Mononuclear cell (primary cell): ENCODE measurements around the gene CEBPG. TPM values are rescaled to one million over a fixed set of nuclear protein-coding genes. Genes with fewer than 3 reads are reported as not detected.

Source experiments
- H3K27me3 ChIP-seq: 2 replicates; pipeline ENCODE4 v1.6.0; 2011; ENCODE audit warnings: low read length, control low read depth; ENCODE audit not compliant: insufficient read depth
- H3K4me1 ChIP-seq: 2 replicates; pipeline ENCODE4 v1.5.1; 2011; ENCODE audit warnings: mild to moderate bottlenecking, low read length, control low read depth; ENCODE audit not compliant: insufficient read depth
- H3K4me3 ChIP-seq: 2 replicates; pipeline ENCODE4 v1.5.1; 2011; ENCODE audit warnings: mild to moderate bottlenecking, low read length, moderate library complexity
- H3K9me3 ChIP-seq: 2 replicates; pipeline ENCODE4 v1.5.1; 2011; ENCODE audit warnings: low read depth, mild to moderate bottlenecking, control low read depth, low read length
- total RNA-seq: library from RNA; depleted of rRNA; stranded (reverse); fragments of >200 nt; gene quantifications from one replicate; pipeline ENCODE4 v1.2.3, GENCODE V29; 2012

The CEBPG gene
- 25.3 TPM for total RNA-seq

DNA sequence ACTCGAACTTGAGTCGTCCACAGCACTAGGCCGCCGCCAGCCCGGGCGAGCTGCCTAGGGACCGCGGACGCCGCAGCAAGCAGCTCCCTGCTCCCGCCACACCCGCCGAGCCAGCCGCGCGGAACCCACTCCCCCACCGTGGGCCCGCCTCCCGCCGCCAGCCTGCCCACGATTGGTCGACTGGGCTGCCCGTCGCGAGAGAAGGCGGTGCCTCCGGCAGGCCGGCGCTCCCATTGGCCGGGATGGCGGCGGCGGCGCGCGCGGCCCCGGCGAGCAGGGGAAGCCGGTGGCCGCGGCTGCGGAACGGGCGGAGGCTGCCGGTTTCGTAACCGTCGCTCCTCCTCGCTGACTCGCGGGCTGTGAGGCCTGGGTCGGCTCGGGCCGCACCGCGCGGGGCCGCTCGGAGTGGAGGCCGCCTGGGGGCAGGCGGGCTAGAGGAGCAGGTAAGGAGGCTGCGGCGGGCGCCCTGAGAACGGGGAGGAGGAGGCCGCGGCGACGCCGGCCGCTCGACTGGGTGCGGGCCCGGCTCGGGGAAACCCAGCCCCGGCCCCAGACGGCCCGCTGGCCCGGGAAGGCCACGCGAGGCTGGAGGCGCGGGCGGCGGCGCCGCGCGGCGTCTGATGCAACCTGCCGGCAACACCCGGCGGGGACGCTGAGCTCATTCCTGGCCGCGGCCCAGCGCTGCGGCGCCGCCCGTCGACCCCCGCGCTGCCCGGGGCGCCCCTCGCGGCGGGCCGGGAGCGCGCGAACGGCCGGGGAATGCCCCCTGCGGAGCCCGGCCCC lies at the start of gene CEBPG:
TSS of gene CEBPG (plus strand) at position 257 of the 783 bp plus-strand sequence. CDS start 5,531 bp downstream, outside the sequence.
- Histone ChIP-seq H3K4me1 (peaks cover 46% of the 10 kb centered on the region), H3K9me3 (no peaks in the 10 kb centered on the region), H3K27me3 (no peaks in the 10 kb centered on the region), H3K4me3 (peak within 1 kb of the TSS; percentile 62)

DNA sequence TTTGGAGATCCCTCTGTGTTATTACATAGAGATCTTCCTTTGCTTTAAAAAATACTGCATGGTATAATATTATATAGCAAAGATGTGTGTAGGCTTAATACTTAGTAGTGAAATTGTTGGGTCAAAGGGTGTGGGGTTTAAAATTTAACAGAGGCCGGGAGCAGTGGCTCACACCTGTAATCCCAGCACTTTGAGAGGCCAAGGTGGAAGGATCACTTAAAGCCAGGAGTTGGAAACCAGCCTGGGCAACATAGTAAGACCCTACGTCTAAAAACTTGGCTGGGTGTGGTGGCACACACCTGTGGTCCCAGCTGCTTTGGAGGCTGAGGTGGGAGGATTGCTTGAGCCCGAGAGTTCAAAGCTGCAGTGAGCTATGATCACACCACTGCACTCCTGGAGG lies 48.9 kb upstream of the CEBPG start:
- Histone ChIP-seq H3K4me3 (no peak overlapping the region), H3K4me1 (peaks cover 17% of the 10 kb centered on the region), H3K27me3 (no peaks in the 10 kb centered on the region), H3K9me3 (no peaks in the 10 kb centered on the region)

DNA sequence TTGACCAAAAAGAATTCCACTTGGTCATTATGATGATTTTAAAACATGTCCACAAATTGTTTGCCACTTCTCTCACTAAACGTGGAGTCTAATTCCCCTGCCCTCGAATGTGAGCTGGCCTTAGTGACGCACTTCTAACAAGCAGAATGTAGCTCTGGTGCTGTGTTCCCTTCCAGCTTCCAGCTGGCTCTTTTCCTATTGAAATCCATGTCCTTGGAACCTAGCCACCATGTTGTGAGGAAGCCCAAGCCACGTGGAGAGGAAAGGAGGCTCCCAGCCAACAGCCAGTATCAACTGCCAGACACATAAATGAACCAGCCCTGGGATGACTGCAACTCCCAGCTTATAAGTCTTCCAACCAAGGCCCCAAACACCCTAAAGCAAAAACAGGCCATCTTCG lies 47.6 kb upstream of the CEBPG start:
- Histone ChIP-seq H3K9me3 (no peaks in the 10 kb centered on the region), H3K4me3 (no peak overlapping the region), H3K4me1 (peaks cover 29% of the 10 kb centered on the region), H3K27me3 (no peaks in the 10 kb centered on the region)

DNA sequence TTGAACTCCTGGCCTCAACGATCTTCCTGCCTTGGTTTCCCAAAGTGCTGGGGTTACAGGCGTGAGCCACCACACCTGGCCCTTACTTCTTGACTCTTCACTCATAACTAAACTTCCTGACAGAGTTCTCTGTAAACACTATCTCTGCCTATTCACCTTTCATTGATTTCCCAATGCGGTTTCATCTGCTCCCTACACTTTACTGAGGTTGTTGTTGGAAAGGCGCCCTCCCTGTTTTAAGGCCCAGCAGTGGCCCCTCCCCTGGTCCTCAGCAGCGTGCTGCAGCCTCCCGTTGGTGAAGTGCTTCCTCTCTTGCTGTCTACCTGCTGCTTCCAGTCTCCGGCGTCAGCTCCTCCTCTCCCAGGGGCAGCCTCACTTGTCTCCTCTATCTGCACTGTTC lies 44.4 kb upstream of the CEBPG start:
- Histone ChIP-seq H3K4me1 (peaks cover 57% of the 10 kb centered on the region), H3K4me3 (no peak overlapping the region), H3K9me3 (no peaks in the 10 kb centered on the region), H3K27me3 (no peaks in the 10 kb centered on the region)

DNA sequence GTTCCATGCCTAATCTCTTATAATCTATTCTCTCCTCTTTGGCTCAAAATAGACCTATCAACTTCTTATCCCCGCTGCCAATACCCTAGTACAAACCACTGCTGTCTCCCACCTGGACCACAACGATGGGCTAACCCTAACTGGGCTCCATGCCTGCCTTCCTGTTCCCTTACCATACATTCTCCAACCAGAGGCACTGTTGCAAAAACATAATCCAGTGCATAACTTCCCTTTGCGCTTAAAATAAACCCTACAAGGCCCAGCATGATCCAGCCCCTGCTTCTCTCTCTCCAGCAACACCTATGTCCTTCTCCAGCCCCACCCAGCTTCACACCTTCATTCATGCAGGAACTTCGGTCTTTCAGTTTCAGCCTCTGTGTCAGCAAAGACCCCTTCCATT lies 43.8 kb upstream of the CEBPG start:
- Histone ChIP-seq H3K27me3 (no peaks in the 10 kb centered on the region), H3K4me1 (peaks cover 57% of the 10 kb centered on the region), H3K9me3 (no peaks in the 10 kb centered on the region), H3K4me3 (no peak overlapping the region)

DNA sequence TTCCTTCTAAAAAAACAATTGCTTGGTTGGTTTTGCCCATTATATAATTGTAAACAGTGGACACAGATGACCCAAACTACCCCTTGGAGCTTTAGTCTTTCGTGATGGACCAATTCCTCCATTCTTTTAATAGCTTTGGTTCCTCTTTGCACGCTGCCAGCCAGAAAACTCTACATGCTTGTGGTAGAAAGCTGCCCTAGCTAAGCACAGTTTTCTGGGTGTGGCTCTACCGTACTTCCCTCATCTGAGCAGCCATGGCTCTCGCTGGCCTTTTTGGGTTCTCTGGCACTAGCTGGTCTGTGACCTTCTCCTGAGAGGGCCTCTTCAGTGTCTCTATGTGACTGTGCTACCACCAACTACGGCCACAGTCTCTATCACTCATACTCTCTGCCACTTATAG lies 41.3 kb upstream of the CEBPG start:
- H3K4me3 ChIP-seq: no peak overlapping the region
- H3K4me1 ChIP-seq: peaks cover 57% of the 10 kb centered on the region
- H3K27me3 ChIP-seq: no peaks in the 10 kb centered on the region
- no peaks in the 10 kb centered on the region for H3K9me3 ChIP-seq

DNA sequence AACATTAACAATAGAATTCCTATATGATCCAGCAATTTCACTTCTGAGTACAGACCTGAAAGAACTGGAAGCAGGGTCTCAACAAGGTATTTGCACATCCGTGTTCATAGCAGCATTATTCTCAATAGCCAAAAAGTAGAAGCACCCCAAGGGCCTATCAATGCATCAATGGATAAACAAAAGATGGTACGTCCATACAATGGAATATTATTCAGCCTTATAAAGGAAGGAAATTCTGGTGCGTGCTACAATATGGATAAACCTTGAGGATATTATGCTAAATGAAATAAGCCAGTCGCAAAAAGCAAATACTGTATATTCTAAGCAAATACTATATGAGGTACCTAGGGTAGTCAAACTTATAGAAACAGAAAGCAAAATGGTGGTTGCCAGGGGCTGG lies 40.4 kb upstream of the CEBPG start:
- no peaks in the 10 kb centered on the region for H3K27me3 ChIP-seq
- H3K4me1 ChIP-seq: peaks cover 56% of the 10 kb centered on the region
- no peaks in the 10 kb centered on the region for H3K9me3 ChIP-seq
- no peak overlapping the region for H3K4me3 ChIP-seq

DNA sequence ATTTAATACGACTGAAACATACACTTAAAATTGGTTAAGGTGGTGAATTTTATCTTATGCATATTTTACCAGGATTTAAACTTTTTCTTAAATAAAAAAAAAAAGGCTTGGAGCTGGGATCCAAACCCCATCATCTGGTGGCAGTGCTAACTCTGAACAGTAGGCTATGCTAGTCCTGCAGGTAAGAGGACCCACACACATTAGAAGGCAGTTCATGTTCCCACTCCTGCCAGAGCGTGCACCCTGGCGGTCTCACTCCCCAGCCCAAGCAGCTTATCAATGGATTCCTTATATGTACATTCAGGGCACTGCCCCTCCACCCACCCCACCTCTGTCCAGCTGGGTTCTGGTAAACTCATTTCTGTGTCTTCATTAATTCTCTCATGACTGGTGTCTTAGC lies 39.9 kb upstream of the CEBPG start:
- Histone ChIP-seq H3K4me1 (peaks cover 51% of the 10 kb centered on the region), H3K9me3 (no peaks in the 10 kb centered on the region), H3K27me3 (no peaks in the 10 kb centered on the region), H3K4me3 (no peak overlapping the region)

DNA sequence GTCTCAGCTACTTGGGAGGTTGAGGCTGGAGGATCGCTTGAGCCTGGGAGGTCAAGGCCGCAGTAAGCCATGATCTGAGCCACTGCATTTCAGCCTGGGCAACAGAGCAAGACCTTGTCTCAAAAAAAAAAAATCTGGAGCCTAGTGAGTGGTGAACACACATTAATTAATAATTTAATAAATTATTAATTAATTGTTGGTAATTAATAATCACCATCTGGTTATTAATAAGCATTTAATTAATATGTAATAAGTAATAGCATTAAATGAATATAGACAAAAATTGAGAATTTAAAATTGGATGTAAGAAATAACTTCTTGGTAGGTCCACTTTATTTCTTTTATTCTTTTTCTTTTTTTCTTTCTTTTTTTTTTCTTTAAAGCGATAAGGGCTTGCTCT lies 39.2 kb upstream of the CEBPG start:
- Histone ChIP-seq H3K4me3 (no peak overlapping the region), H3K9me3 (no peaks in the 10 kb centered on the region), H3K4me1 (peaks cover 44% of the 10 kb centered on the region), H3K27me3 (no peaks in the 10 kb centered on the region)

DNA sequence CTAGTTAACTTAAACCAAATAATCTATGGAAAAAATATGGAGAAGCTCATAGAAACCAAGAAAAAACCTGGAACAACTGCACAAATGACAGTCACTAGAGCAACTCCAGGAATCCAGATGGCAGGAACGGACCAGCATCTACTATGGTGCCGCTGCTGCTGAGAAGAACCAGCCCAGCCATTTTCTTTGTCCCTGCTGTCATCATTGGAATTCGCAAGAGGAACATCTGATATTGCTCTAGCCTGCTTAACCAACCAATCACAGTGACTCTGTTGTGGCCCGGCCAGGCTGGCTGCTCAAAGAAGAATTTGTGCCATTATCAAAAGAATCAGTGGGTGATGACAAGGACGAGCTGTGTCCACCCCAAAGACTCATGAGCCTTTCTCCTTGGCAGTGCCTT lies 38.1 kb upstream of the CEBPG start:
- Histone ChIP-seq H3K4me1 (peaks cover 39% of the 10 kb centered on the region), H3K9me3 (no peaks in the 10 kb centered on the region), H3K4me3 (no peak overlapping the region), H3K27me3 (no peaks in the 10 kb centered on the region)

DNA sequence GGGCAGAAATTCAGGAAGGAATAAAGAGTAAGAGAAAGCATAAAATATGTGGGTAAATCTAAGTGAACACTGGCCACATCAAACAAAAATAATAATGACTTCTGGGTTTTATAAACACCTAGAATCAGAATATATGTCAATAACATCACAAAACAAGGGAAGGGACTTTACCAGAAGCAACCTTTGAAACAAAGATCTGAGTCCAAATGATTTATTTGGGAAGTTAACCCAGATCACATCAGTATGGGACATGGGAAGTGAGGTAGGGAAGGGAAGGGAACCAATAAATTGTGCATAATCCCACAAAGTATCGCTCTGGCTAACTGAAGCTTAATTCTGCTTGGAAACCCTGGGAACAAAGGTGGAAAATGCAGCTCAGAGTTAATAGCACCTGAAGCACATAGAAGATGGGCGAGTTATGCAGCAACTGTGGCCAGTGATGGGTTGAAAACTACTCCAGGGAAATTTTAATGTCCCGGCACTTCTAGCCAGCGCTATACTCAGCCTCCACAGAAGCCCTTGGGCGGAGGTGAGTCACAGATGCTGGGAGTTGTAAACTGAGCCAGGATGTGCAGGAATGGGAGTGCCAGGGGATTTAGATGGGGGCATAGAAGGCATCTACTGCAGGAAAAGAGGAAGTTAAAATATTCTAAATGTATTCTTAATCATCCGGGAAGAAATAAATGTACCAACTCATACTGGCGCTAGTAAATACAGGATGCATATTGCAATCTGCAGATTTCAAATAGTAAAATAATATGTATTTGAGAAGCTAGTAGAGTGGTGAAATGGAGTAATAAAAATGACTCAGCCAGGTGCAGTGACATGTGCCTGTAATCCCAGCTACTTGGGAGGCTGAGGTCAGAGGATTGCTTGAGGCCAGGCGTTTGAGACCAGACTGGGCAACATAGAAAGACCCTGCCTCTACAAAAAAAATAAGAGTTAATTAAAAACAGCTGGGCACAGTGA lies 34.2 kb upstream of the CEBPG start:
- Histone ChIP-seq H3K4me1 (peaks cover 7% of the 10 kb centered on the region), H3K4me3 (no peak overlapping the region), H3K9me3 (no peaks in the 10 kb centered on the region), H3K27me3 (peaks cover 12% of the 10 kb centered on the region)

DNA sequence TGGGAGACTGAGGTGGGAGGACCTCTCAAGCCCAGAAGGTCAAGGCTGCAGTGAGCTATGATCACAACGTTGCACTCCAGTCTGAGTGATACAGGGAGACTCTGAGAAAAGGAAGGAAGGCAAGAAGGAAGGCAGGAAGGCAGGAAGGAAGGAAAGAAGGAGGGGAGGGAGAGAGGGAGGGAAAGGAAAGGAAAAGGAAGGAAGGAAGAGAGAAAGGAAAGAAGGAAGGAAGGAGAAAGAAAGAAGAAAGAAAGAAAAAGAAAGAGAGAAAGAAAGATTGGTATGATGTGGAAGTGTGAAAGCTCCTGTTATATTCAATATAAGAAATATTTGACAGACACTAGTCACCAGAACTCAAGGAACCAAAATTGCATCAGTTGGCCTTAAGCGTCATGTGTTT lies 32.5 kb upstream of the CEBPG start:
- Histone ChIP-seq H3K4me1 (peaks cover 7% of the 10 kb centered on the region), H3K27me3 (peaks cover 21% of the 10 kb centered on the region), H3K9me3 (no peaks in the 10 kb centered on the region), H3K4me3 (no peak overlapping the region)

DNA sequence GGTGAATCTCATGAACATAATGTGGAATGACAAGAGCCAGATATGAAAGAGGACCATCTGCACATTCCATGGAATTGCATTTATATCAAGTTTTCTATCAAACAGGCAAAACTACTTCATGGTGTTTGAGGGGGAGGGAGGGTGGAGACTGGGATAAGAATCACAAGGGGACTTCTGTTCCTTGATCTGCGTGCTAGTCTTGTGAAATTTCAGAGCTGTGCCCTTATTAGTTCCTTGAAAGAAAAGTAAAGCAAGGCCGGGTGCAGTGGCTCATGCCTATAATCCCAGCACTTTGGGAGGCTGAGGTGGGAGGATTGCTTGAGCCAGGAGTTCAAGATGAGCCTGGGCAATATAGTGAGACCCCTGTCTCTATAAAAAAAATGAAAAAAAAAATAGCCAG lies 30.2 kb upstream of the CEBPG start:
- Histone ChIP-seq H3K9me3 (no peaks in the 10 kb centered on the region), H3K4me1 (peaks cover 7% of the 10 kb centered on the region), H3K4me3 (no peak overlapping the region), H3K27me3 (peaks cover 26% of the 10 kb centered on the region)

DNA sequence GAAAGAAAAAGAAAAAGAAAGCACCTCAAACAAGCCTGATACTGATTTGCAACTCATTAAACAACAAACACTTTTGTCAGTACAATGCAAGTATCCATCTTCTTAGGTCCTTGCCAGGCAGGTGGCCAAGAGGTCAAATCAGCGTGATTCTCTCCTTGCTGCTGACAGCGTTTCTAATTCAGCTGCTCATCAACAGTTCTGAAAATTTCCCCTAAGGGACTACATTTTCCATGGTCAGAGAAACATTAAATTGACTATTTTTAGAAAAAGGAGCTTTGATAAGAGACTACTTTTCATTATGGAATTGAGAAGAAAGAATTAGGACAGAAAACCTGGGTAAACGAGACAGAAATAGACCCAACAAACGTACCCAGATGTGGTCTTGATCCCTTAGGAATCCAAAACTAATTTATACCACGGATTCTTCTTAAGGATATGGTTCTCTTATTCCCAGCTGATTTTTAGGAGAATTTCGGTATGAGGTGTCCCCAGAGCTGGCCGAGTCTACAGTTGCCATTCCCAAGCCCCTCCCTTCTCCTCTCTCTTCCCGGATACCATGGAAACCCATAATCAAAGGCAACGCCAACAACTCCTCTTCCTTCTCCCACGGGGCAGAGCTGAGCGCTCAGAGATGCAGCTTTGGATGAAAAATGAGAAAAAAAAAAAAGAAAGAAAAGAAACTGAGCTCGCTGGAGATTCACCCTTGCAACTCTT lies 29.5 kb upstream of the CEBPG start:
- H3K4me1 ChIP-seq: peaks cover 7% of the 10 kb centered on the region
- no peak overlapping the region for H3K4me3 ChIP-seq
- peaks cover 26% of the 10 kb centered on the region for H3K27me3 ChIP-seq
- H3K9me3 ChIP-seq: no peaks in the 10 kb centered on the region

DNA sequence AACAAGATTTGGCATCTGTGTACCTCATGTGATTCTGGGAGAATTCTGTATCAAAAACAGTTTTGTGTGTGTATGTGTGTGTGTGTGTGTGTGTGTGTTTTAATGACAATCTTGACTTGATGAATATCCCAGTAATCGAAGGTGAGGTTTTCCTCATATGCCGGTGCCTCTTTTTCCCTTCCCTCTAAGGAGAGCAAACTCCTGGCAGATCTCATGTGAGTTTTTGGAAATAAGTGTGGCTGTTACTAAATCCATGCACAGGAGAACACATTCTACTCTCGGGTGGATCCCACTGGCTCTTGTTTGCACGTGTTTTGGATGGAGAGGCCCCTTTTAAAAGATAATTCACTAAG lies 29.0 kb upstream of the CEBPG start:
- no peaks in the 10 kb centered on the region for H3K9me3 ChIP-seq
- no peak overlapping the region for H3K4me3 ChIP-seq
- H3K4me1 ChIP-seq: peaks cover 4% of the 10 kb centered on the region
- peaks cover 26% of the 10 kb centered on the region for H3K27me3 ChIP-seq
